DOHH2 (cell line): ENCODE measurements around the gene TTN.

ENCODE experiments used
- CTCF ChIP-seq: fragments of 200-600 bp; sonication (generic); IDR thresholded peaks from one replicate; pipeline ENCODE4 v1.5.1; 2014; ENCODE audit warnings: antibody characterized with exemption, mild to moderate bottlenecking, low read depth, low read length; ENCODE audit not compliant: poor library complexity, severe bottlenecking
- EZH2phosphoT487 ChIP-seq: fragments of 200-600 bp; sonication (generic); IDR thresholded peaks from 2 replicates; pipeline ENCODE4 v1.6.1; 2017; ENCODE audit warnings: borderline replicate concordance, mild to moderate bottlenecking, antibody characterized with exemption, low read length, moderate library complexity, mixed read lengths

GRCh38 chr2:178692845-178693244, 114.4 kb downstream of the TTN start:
- TF ChIP-seq CTCF = no peak
- TF ChIP-seq EZH2phosphoT487 = no peak
